AG08396 (cell line): ENCODE data around the gene SYNGR3.

Experiments
- DNase-seq: peaks from one replicate; pipeline ENCODE4 v3.0.0; 2012; ENCODE audit warnings: low spot score, mixed read lengths

Gene SYNGR3

GRCh38 chr16:2042171-2042985 is 52.6 kb downstream of the SYNGR3 start:
- no peak for DNase-seq

- DNase-seq: no peak
These were observed 53.4 kb downstream of the SYNGR3 start for GRCh38 chr16:2042986-2043666.
